ENCODE data around the gene PTPRU. TPM values are rescaled to one million over a fixed set of nuclear protein-coding genes. Genes with fewer than 3 reads are reported as not detected.
A peak's percentile ranks its signal among the peaks of the same experiment; 100 is the strongest.
"Not testable (repeated sequence)": the region's sequence is repeated elsewhere in the genome, so short reads cannot be mapped to it uniquely, and the experiment has no call there.

The PTPRU gene
- total RNA-seq, 4 donors from 2014 or later: 11.4 to 59.4 (median 35.3) TPM

DNA sequence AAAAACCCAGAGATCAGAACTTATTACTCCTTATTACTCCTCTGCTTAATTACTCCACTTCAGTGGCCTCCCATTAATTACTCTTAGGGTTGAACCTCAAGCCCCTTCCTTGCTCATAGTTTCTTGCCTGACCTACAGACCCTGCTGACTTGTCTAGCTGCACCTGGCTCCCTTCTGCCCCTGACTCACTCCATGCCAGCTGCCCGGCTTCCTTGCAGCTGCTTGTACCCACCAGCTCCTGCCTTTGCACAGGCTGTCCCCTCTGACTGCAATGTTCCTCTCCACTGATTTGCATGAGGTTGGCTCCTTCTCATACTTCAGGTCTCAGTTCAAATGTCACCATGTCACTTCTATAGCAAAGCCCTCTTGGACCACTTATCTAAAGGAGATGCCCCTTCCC, 1.9 kb upstream of the PTPRU start:
- no peak overlapping the region for H3K4me3 ChIP-seq
- no peak for DNase-seq
- peaks cover 17 to 21% of the 10 kb centered on the region in 2 donors for H3K4me1 ChIP-seq
- H3K27ac ChIP-seq: no peak overlapping the region
- no peaks in the 10 kb centered on the region for H3K36me3 ChIP-seq
- ATAC-seq: no peak
- no peaks in the 10 kb centered on the region for H3K9me3 ChIP-seq
- intact Hi-C loops (cut with DNase I; ENCODE audit: low total_unique reads) (loop anchor here (5.0 to 10.0 kb wide), 3 partner anchors 610 to 1548 kb away; no protein-coding TSS in a partner anchor), in situ Hi-C loops (cut with MboI; ENCODE audit: low sequenced_read_pairs in 4 of 4) (loop anchor here (5.0 to 25.0 kb wide), 7 partner anchors 853 to 1480 kb away; no protein-coding TSS in a partner anchor)
- H3K27me3 ChIP-seq: no peaks in the 10 kb centered on the region
- no peak for TF ChIP-seq POLR2A (IDR thresholded peaks at IDR 0.05)
- TF ChIP-seq, protein P1, sequence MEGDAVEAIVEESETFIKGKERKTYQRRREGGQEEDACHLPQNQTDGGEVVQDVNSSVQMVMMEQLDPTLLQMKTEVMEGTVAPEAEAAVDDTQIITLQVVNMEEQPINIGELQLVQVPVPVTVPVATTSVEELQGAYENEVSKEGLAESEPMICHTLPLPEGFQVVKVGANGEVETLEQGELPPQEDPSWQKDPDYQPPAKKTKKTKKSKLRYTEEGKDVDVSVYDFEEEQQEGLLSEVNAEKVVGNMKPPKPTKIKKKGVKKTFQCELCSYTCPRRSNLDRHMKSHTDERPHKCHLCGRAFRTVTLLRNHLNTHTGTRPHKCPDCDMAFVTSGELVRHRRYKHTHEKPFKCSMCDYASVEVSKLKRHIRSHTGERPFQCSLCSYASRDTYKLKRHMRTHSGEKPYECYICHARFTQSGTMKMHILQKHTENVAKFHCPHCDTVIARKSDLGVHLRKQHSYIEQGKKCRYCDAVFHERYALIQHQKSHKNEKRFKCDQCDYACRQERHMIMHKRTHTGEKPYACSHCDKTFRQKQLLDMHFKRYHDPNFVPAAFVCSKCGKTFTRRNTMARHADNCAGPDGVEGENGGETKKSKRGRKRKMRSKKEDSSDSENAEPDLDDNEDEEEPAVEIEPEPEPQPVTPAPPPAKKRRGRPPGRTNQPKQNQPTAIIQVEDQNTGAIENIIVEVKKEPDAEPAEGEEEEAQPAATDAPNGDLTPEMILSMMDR (IDR thresholded peaks at IDR 0.05 in 4 of 5, conservative IDR thresholded peaks at IDR 0.05 in 1 of 5): no peak

DNA sequence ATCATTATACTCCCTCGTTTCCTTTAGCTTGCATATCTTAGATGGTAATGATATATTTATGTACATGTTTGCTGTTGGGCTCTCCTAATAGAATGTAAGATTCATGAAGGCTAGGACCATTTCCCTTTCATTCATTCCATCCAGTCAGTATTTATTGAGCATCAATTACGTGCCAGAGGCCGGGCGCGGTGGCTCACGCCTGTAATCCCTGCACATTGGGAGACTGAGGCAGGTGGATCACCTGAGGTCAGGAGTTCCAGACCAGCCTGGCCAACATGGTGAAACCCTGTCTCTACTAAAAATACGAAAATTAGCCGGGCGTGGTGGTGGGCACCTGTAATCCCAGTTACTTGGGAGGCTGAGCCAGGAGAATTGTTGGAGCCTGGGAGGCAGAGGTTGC, 1.4 kb upstream of the PTPRU start:
- not testable (repeated sequence) for DNase-seq, H3K27me3 ChIP-seq, ATAC-seq, H3K4me3 ChIP-seq, H3K27ac ChIP-seq, H3K36me3 ChIP-seq, H3K9me3 ChIP-seq
- H3K4me1 ChIP-seq: peaks cover 13 to 17% of the 10 kb centered on the region in 2 donors
- intact Hi-C loops (cut with DNase I; ENCODE audit: low total_unique reads) (loop anchor here (5.0 to 10.0 kb wide), 5 partner anchors 217 to 1547 kb away; no protein-coding TSS in a partner anchor), in situ Hi-C loops (cut with MboI; ENCODE audit: low sequenced_read_pairs in 4 of 4) (loop anchor here (5.0 to 25.0 kb wide), 7 partner anchors 852 to 1480 kb away; no protein-coding TSS in a partner anchor)

DNA sequence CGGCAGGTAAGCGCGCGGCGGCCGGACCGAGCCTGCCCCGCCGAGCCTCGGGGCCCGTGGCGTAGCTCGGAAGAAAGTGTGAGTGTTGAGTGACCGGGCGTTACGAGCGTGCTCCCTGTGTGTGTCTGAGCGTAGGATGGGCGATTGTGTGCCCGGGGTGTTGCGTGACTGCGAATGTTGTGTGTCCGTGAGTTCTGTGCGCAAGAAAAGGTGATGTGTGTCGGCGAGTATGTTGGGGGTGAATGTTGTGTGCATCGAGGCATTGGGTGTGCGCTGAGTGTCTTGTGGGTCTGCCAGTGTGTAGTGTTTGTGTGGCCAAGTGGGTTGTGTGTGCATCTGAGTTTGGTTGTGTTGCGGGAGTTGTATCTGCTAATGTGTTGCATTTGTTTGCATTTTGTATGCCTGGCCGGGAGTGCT, 398 bp downstream of the PTPRU start:
- intact Hi-C loops (cut with DNase I; ENCODE audit: low total_unique reads): loop anchor here (1.0 to 10.0 kb wide), 6 partner anchors 216 to 1472 kb away; no protein-coding TSS in a partner anchor
- Histone ChIP-seq H3K9me3 (no peaks in the 10 kb centered on the region), H3K4me1 (peaks cover 6 to 7% of the 10 kb centered on the region in 2 donors), H3K36me3 (no peaks in the 10 kb centered on the region), H3K27ac (peak overlapping the region; percentile 73 to 86 (median 80)), H3K4me3 (peak overlapping the region; percentile 59 to 77 (median 72)), H3K27me3 (no peaks in the 10 kb centered on the region)
- DNase-seq: no peak
- TF ChIP-seq POLR2A (IDR thresholded peaks at IDR 0.05): peak in 1 of 2 donors; percentile 3
- TF ChIP-seq, protein P1 (IDR thresholded peaks at IDR 0.05 in 4 of 5, conservative IDR thresholded peaks at IDR 0.05 in 1 of 5): no peak
- peak; percentile 29 to 38 for ATAC-seq
- in situ Hi-C loops (cut with MboI; ENCODE audit: low sequenced_read_pairs in 4 of 4): loop anchor here (10.0 to 25.0 kb wide), 6 partner anchors 851 to 1478 kb away; no protein-coding TSS in a partner anchor

DNA sequence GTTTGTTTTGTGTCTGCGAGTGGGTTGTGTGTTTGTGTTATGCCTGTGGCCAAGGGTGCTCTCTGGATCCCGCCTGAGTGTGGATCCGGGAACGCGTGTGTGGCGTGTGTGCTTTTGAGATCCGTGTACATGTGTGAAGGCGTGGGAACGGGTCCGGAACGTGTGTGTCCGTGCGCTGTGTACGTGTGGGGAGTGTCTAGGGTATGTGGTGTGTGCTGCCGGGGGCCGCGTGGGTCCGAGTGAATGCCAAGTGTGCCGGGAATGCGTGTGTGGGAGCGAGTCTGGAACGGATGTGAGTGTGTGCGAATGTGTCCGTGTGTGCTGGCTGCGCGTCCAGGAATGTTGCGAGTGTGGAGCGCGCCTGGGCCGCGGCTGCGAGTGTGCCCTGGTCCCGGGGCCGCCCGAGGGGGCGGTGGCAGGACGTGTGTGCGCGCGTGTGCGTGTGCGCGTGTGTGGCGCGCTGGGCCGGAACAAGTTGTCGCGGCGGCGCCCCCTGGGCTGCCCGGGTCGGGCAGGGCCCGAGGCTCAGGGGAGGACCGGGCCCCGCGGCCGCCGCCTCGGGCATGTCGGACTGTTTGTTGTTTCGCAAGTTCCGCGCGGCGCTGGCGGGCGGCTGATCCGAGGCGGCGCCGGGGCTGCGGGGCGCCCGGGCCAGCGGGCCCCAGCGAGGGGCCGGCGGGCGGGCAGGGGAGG, 953 bp downstream of the PTPRU start:
- in situ Hi-C loops (cut with MboI; ENCODE audit: low sequenced_read_pairs in 4 of 4): loop anchor here (10.0 to 25.0 kb wide), 6 partner anchors 850 to 1478 kb away; no protein-coding TSS in a partner anchor
- H3K27ac ChIP-seq: peak overlapping the region; percentile 73 to 86 (median 80)
- intact Hi-C loops (cut with DNase I; ENCODE audit: low total_unique reads): loop anchor here (1.0 to 10.0 kb wide), 5 partner anchors 215 to 1471 kb away; no protein-coding TSS in a partner anchor

More for the DNA sequence above, 953 bp downstream of the PTPRU start:
- DNase-seq (peak; percentile 5 to 46), ATAC-seq (peak; percentile 43 to 47)
- H3K4me1 ChIP-seq: peaks cover 6 to 7% of the 10 kb centered on the region in 2 donors
- H3K4me3 ChIP-seq: peak overlapping the region; percentile 59 to 77 (median 72)
- no peaks in the 10 kb centered on the region for H3K36me3 ChIP-seq
- peak in 1 of 2 donors; percentile 27 for TF ChIP-seq POLR2A (IDR thresholded peaks at IDR 0.05)
- TF ChIP-seq, protein P1 (IDR thresholded peaks at IDR 0.05 in 4 of 5, conservative IDR thresholded peaks at IDR 0.05 in 1 of 5): peak in 1 of 5 experiments; percentile 9
- H3K27me3 ChIP-seq: no peaks in the 10 kb centered on the region
- H3K9me3 ChIP-seq: no peaks in the 10 kb centered on the region

Measured in gastrocnemius medialis (tissue), 4 donors.